A673 (cell line): ENCODE data around the gene HOATZ. TPM values are rescaled to one million over a fixed set of nuclear protein-coding genes. Genes with fewer than 3 reads are reported as not detected.

Experiments
- BruUV-seq: library from RNA; stranded (reverse); fragments of 400-500 nt; replicated peaks from 2 replicates; lab custom pipeline; 2021; lab: Mats Ljungman, UMichigan
- CTCF ChIA-PET: fragments of 300-600 bp; sonication (Branson Sonifier 250); formaldehyde crosslinking; loops from one replicate; lab custom pipeline; 2022; ENCODE audit warnings: antibody characterized with exemption; lab: Charles Lee
- POLR2A ChIA-PET: fragments of 300-600 bp; sonication (Branson Sonifier 250); formaldehyde crosslinking; loops from one replicate; lab custom pipeline; 2022; ENCODE audit warnings: antibody characterized with exemption; ENCODE audit not compliant: low non-redundant PET; lab: Charles Lee
- DNase-seq: peaks from one replicate; pipeline ENCODE4 v3.0.0-alpha.2; 2015; ENCODE audit warnings: low spot score
- H3K27ac ChIP-seq: fragments of 200-600 bp; sonication (generic); 2 replicates; pipeline ENCODE4 v1.5.1; 2016; ENCODE audit warnings: mixed run types, low read depth, mild to moderate bottlenecking, mixed read lengths, antibody characterized with exemption, low read length; ENCODE audit not compliant: poor library complexity, severe bottlenecking
- H3K27me3 ChIP-seq: fragments of 200-600 bp; sonication (generic); replicated peaks from 2 replicates; pipeline ENCODE4 v1.6.1; 2017; ENCODE audit warnings: mixed run types, low read depth, mild to moderate bottlenecking, mixed read lengths, antibody characterized with exemption, low read length; ENCODE audit not compliant: insufficient read depth, poor library complexity
- H3K36me3 ChIP-seq: fragments of 200-600 bp; sonication (generic); 2 replicates; pipeline ENCODE4 v1.6.1; 2016; ENCODE audit warnings: mixed run types, mild to moderate bottlenecking, mixed read lengths, antibody characterized with exemption, low read length; ENCODE audit not compliant: insufficient read depth, poor library complexity, severe bottlenecking
- H3K4me1 ChIP-seq: fragments of 200-600 bp; sonication (generic); 2 replicates; pipeline ENCODE4 v1.6.1; 2017; ENCODE audit warnings: mixed run types, mild to moderate bottlenecking, mixed read lengths, antibody characterized with exemption, low read length; ENCODE audit not compliant: insufficient read depth, poor library complexity, severe bottlenecking
- H3K4me3 ChIP-seq: fragments of 200-600 bp; sonication (generic); 2 replicates; pipeline ENCODE4 v1.5.1; 2016; ENCODE audit warnings: low read depth, mixed run types, mild to moderate bottlenecking, mixed read lengths, low read length; ENCODE audit not compliant: poor library complexity, severe bottlenecking
- H3K9me3 ChIP-seq: fragments of 200-600 bp; sonication (generic); 2 replicates; pipeline ENCODE4 v1.6.1; 2016; ENCODE audit warnings: mixed run types, low read depth, mild to moderate bottlenecking, mixed read lengths, antibody characterized with exemption, low read length; ENCODE audit not compliant: poor library complexity, severe bottlenecking
- CTCF ChIP-seq: fragments of 300-800, 200-600 bp; sonication (generic); conservative IDR thresholded peaks from 2 replicates; pipeline ENCODE4 v1.5.1; 2017; ENCODE audit warnings: low read depth, mild to moderate bottlenecking, antibody characterized with exemption, low read length, moderate library complexity, mixed read lengths
- EZH2 ChIP-seq: fragments of 200-600 bp; sonication (generic); IDR thresholded peaks from 2 replicates; pipeline ENCODE4 v1.6.1; 2017; ENCODE audit warnings: borderline replicate concordance, low read depth, mild to moderate bottlenecking, mixed read lengths, antibody characterized with exemption, low read length; ENCODE audit not compliant: poor library complexity, severe bottlenecking
- intact Hi-C: fragments of 100-400 bp; cut with micrococcal nuclease; formaldehyde crosslinking; loops from one replicate; pipeline ENCODE4 v1.10.0; 2022; ENCODE audit not compliant: unreplicated experiment
- total RNA-seq: library from RNA; stranded (reverse); gene quantifications from 2 replicates; pipeline ENCODE4 v1.2.3, GENCODE V29; 2021

Gene HOATZ
- total RNA-seq, 1 experiment from 2014 or later, result 0.58 TPM

- H3K36me3 ChIP-seq, result no peaks in the 10 kb centered on the region
Observed at GRCh38 chr11:111550258-111550657, 35.7 kb downstream of the HOATZ start.

GRCh38 chr11:111554532-111554931 is 40.0 kb downstream of the HOATZ start:
- intact Hi-C loops, result no loop called here
- no peak for TF ChIP-seq CTCF
- no peak for TF ChIP-seq EZH2
- H3K36me3 ChIP-seq, result no peaks in the 10 kb centered on the region
- no peak overlapping the region for H3K27ac ChIP-seq
- BruUV-seq, result no TSS peak
- ChIA-PET POLR2A (interaction anchor here (0.6 kb wide), 1 partner anchor 19 kb away, joined by 5 read pairs; no protein-coding TSS in a partner anchor), CTCF (no interaction called here)
- no peaks in the 10 kb centered on the region for H3K27me3 ChIP-seq
- H3K4me3 ChIP-seq, result no peak overlapping the region
- no peaks in the 10 kb centered on the region for H3K4me1 ChIP-seq
- peaks cover 7% of the 10 kb centered on the region for H3K9me3 ChIP-seq
- DNase-seq, result no peak

More at GRCh38 chr11:111550258-111550657, 35.7 kb downstream of the HOATZ start:
- ChIA-PET CTCF (no interaction called here), POLR2A (no interaction called here)
- Histone ChIP-seq H3K27me3 (no peaks in the 10 kb centered on the region), H3K4me1 (no peaks in the 10 kb centered on the region), H3K9me3 (no peaks in the 10 kb centered on the region), H3K27ac (no peak overlapping the region), H3K4me3 (no peak overlapping the region)
- TF ChIP-seq EZH2 (no peak), CTCF (no peak)
- DNase-seq, result no peak
- intact Hi-C loops, result no loop called here
- BruUV-seq, result no TSS peak

DNA sequence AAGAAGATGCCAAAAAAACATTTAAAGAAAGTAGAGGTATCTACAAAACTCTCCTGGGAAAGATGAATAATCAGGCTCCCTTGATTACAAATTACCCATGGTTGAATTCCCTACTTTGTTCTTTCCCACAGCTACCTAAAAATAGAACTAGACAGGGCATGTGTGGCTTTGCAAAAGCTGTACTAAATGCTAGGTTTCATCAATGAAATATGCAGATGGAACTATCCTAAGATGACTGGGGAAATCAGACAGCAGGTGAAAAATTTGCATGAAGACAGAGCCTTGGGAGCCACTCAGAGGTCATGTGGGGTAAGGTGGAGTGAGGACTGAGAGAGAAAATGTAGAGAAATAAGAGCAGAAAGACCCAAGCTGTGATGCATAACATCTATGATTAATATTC is 40.7 kb downstream of the HOATZ start:
- peaks cover 7% of the 10 kb centered on the region for H3K9me3 ChIP-seq
- POLR2A ChIA-PET, result no interaction called here
- TF ChIP-seq EZH2, result no peak
- TF ChIP-seq CTCF, result no peak
- no peak overlapping the region for H3K4me3 ChIP-seq
- no peaks in the 10 kb centered on the region for H3K27me3 ChIP-seq
- no peak for DNase-seq
- H3K36me3 ChIP-seq, result no peaks in the 10 kb centered on the region
- H3K27ac ChIP-seq, result no peak overlapping the region
- CTCF ChIA-PET, result no interaction called here
- no peaks in the 10 kb centered on the region for H3K4me1 ChIP-seq
- intact Hi-C loops, result no loop called here
- BruUV-seq, result no TSS peak
